Osteocyte (in vitro differentiated cells): ENCODE results near the gene KCNK15. TPM values are rescaled to one million over a fixed set of nuclear protein-coding genes. Genes with fewer than 3 reads are reported as not detected.

Source experiments
- DNase-seq: peaks from one replicate; pipeline ENCODE4 v3.0.0; 2021; ENCODE audit warnings: mixed read lengths; ENCODE audit not compliant: unreplicated experiment; ENCODE audit errors: extremely low spot score
- H3K27ac Mint-ChIP-seq: one replicate; pipeline ENCODE4 v1.8.0; 2021; ENCODE audit warnings: mild to moderate bottlenecking, mixed read lengths; ENCODE audit not compliant: unreplicated experiment
- H3K27me3 Mint-ChIP-seq: one replicate; pipeline ENCODE4 v1.8.0; 2021; ENCODE audit warnings: mixed read lengths; ENCODE audit not compliant: unreplicated experiment
- H3K36me3 Mint-ChIP-seq: one replicate; pipeline ENCODE4 v1.8.0; 2021; ENCODE audit warnings: mixed read lengths; ENCODE audit not compliant: unreplicated experiment
- H3K4me1 Mint-ChIP-seq: one replicate; pipeline ENCODE4 v1.8.0; 2021; ENCODE audit warnings: mixed read lengths; ENCODE audit not compliant: unreplicated experiment
- H3K4me3 Mint-ChIP-seq: one replicate; pipeline ENCODE4 v1.8.0; 2021; ENCODE audit warnings: mild to moderate bottlenecking, moderate library complexity, mixed read lengths; ENCODE audit not compliant: unreplicated experiment
- H3K9me3 Mint-ChIP-seq: one replicate; pipeline ENCODE4 v1.8.0; 2021; ENCODE audit warnings: mixed read lengths; ENCODE audit not compliant: unreplicated experiment
- total RNA-seq: library from RNA; stranded (reverse); gene quantifications from 2 replicates; pipeline ENCODE4 v1.2.1, GENCODE V29; 2021
- TF ChIP-seq, protein P1 (sequence below): fragments of 200-600 bp; sonication (generic); IDR thresholded peaks from 2 replicates; pipeline ENCODE4 v1.5.0; 2021; ENCODE audit warnings: antibody characterized with exemption, mild to moderate bottlenecking, moderate library complexity

KCNK15 gene
- total RNA-seq, 1 donor from 2014 or later = 21.5 TPM

DNA sequence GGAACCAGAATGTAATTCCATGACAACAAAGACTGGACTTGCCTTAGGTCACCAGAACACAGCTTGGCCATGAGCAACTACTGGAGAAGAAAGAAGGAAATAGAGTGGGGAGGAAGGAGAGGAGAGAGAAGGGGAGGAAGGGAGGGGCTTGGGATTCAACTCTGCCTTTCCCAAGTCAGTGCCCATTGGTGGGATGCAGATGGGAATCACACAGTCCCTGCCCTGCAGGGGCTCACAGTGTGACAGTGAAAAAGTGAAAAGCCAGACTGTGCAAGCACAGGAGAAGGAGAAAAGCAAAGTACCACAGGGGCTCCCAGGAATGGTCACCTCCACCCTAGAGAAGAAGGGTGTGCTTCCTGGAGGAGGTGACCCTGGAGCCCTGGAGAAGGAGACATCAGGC lies 50.6 kb downstream of the KCNK15 start:
- Mint-ChIP-seq H3K27me3 (peaks cover 40% of the 10 kb centered on the region), H3K36me3 (no peaks in the 10 kb centered on the region), H3K4me1 (peaks cover 1% of the 10 kb centered on the region), H3K4me3 (no peak overlapping the region), H3K27ac (no peak overlapping the region), H3K9me3 (no peaks in the 10 kb centered on the region)
- TF ChIP-seq, protein P1, sequence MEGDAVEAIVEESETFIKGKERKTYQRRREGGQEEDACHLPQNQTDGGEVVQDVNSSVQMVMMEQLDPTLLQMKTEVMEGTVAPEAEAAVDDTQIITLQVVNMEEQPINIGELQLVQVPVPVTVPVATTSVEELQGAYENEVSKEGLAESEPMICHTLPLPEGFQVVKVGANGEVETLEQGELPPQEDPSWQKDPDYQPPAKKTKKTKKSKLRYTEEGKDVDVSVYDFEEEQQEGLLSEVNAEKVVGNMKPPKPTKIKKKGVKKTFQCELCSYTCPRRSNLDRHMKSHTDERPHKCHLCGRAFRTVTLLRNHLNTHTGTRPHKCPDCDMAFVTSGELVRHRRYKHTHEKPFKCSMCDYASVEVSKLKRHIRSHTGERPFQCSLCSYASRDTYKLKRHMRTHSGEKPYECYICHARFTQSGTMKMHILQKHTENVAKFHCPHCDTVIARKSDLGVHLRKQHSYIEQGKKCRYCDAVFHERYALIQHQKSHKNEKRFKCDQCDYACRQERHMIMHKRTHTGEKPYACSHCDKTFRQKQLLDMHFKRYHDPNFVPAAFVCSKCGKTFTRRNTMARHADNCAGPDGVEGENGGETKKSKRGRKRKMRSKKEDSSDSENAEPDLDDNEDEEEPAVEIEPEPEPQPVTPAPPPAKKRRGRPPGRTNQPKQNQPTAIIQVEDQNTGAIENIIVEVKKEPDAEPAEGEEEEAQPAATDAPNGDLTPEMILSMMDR = no peak
- DNase-seq = no peak

- TF ChIP-seq, protein P1 = no peak
- no peak overlapping the region for H3K27ac Mint-ChIP-seq
- H3K4me1 Mint-ChIP-seq = peaks cover 2% of the 10 kb centered on the region
- H3K9me3 Mint-ChIP-seq = no peaks in the 10 kb centered on the region
- H3K36me3 Mint-ChIP-seq = no peaks in the 10 kb centered on the region
- no peak overlapping the region for H3K4me3 Mint-ChIP-seq
- DNase-seq = no peak
- peaks cover 36% of the 10 kb centered on the region for H3K27me3 Mint-ChIP-seq
Measured at GRCh38 chr20:44796758-44797457, 51.2 kb downstream of the KCNK15 start.

GRCh38 chr20:44799691-44800090 lies 54.0 kb downstream of the KCNK15 start:
- no peak for DNase-seq
- Mint-ChIP-seq H3K27me3 (peaks cover 59% of the 10 kb centered on the region), H3K27ac (no peak overlapping the region), H3K4me3 (no peak overlapping the region), H3K9me3 (no peaks in the 10 kb centered on the region), H3K4me1 (peaks cover 2% of the 10 kb centered on the region), H3K36me3 (no peaks in the 10 kb centered on the region)
- TF ChIP-seq, protein P1 = no peak

GRCh38 chr20:44800391-44801046 lies 54.9 kb downstream of the KCNK15 start:
- Mint-ChIP-seq H3K4me1 (peaks cover 2% of the 10 kb centered on the region), H3K4me3 (no peak overlapping the region), H3K36me3 (no peaks in the 10 kb centered on the region), H3K9me3 (no peaks in the 10 kb centered on the region), H3K27me3 (peaks cover 63% of the 10 kb centered on the region), H3K27ac (no peak overlapping the region)
- no peak for DNase-seq
- TF ChIP-seq, protein P1 = peak; percentile 31

Other genes starting within 250 kb of the KCNK15 start
- gene SERINC3, start 223.8 kb upstream of the KCNK15 start, total RNA-seq = 121 and 125 TPM in 2 replicates
- 26.0 and 29.5 TPM in 2 replicates for gene PKIG, start 163.3 kb upstream of the KCNK15 start, total RNA-seq
- 177 and 185 TPM in 2 replicates for gene ADA, start 94.2 kb upstream of the KCNK15 start, total RNA-seq
- gene CCN5, start 30.5 kb upstream of the KCNK15 start, total RNA-seq = 18.2 and 24.0 TPM in 2 replicates
- 0.73 and 0.75 TPM in 2 replicates for gene RIMS4, start 64.7 kb downstream of the KCNK15 start, total RNA-seq
- 203 and 205 TPM in 2 replicates for gene YWHAB, start 139.8 kb downstream of the KCNK15 start, total RNA-seq
- gene PABPC1L, start 164.2 kb downstream of the KCNK15 start, total RNA-seq = 56.1 and 65.3 TPM in 2 replicates
- gene TOMM34, start 214.5 kb downstream of the KCNK15 start, total RNA-seq = 23.7 and 24.0 TPM in 2 replicates
- 25.3 and 29.7 TPM in 2 replicates for gene STK4, start 220.6 kb downstream of the KCNK15 start, total RNA-seq